Articular chondrocyte of knee joint (primary cell): ENCODE measurements around the gene RIBC1. TPM values are rescaled to one million over a fixed set of nuclear protein-coding genes. Genes with fewer than 3 reads are reported as not detected.

Experiments
- small RNA-seq: library from RNA; depleted of rRNA; stranded (forward); fragments of <200 nt; gene quantifications from one replicate; pipeline ENCODE3, GENCODE V24; 2012
- total RNA-seq: library from RNA; depleted of rRNA; stranded (reverse); fragments of >200 nt; gene quantifications from 2 replicates; pipeline ENCODE4 v1.2.3, GENCODE V29; 2012

The RIBC1 gene
- total RNA-seq, result 0.26 and 0.54 TPM in 2 replicates

DNA sequence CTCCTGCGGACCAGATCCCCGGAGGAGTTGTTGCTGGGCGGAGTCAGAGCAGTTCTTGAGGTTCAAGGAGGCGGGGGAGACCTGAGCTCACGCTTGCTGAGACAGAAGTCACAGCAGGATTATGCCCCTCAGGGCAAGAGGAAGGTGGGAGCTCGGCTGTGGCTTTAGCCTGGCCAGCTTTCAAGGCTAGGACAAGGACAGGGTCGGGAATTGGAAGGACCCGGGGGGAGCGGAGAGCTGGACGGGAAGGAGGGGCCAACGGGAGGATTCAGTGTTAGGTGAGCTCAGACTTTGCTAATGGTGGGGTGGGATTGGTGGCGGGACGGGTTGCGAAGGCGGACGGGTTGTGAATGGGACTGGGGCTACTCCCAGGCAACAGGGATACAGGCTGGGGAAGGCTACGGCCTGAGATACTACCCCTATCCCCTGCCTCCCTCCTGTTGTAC lies at the start of gene RIBC1:
RIBC1 (plus strand) TSS at position 13 of the 446 bp plus-strand sequence. CDS start 3,404 bp downstream, outside the sequence.

GRCh38 chrX:53422086-53422860 lies 400 bp upstream of the RIBC1 start, which contains the start of gene SMC1A:
SMC1A (minus strand) TSS chrX:53422654; CDS start chrX:53422600, 54 bp downstream.

DNA sequence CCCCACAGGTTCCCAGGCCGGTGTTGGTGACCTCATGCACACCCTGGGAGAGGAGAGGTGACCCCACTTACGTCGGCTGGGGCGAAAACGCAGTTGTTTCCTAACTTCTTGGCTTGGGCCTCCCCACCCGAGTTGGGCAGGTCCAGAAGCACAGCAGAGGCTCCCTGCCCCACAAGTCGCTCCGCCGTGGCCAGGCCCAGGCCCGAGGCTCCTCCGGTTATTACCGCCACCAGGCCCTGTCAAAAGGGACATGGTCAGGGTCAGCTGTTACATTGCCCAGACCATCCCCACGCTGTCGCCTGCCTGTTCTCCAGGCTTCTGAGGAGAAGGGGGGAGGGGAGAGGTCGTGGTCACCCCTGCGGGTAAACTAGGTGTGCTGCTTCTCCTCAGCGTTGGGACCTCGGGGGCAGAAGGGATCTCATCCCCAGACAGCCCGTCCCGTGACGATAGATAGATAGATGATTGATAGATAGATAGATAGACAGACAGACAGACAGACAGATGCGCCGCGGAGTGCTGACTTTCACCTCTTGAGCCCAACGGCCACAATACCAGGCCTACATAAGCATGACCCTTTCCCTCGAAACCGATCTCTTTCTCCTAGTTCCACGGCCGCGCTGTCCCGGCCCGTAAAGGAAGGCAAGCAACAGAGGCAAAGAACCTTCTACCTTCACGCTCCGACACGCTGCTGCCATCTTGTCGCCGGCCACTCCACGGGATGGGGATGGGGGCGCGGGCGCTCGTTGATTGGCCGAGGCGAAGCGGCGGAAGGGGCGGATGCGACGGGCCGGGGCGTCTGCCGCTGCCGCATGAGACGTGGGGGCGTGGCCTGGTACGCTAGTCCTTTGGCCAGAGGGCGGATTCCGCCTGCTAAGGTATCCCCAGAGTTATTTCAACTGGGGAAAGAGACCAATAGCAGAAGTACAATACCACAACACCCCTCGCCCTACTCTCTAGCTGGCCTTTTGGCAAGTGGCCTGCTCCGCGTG lies 11.3 kb downstream of the RIBC1 start, which contains the start of gene HSD17B10:
HSD17B10 (minus strand) TSS at position 720 of the 989 bp plus-strand sequence; CDS start at position 695, 25 bp downstream.

Small RNAs within 50 kb of the gene (small RNA-seq; reads per million reads assigned to genes)
- gene MIR6857, result not detected
- gene VTRNA3-1P, result 1.1 reads per million, percentile 46 among the genes with 10 or more reads in this experiment

Other genes with a start within 250 kb of the RIBC1 start
- gene KDM5C, start 197.7 kb upstream of the RIBC1 start, total RNA-seq, result 61.5 and 94.3 TPM in 2 replicates
- gene IQSEC2, start 141.3 kb upstream of the RIBC1 start, total RNA-seq, result 13.6 and 14.8 TPM in 2 replicates
- gene SMC1A, start 219 bp upstream of the RIBC1 start, total RNA-seq, result 15.3 and 22.6 TPM in 2 replicates
- 32.5 and 32.9 TPM in 2 replicates for gene HSD17B10, start 11.5 kb downstream of the RIBC1 start, total RNA-seq